Large intestine (tissue), 3 donors: ENCODE data around the gene PTPRD. TPM values are rescaled to one million over a fixed set of nuclear protein-coding genes. Genes with fewer than 3 reads are reported as not detected.

Experiments
- DNase-seq, 2 donors: peaks; one replicate each; pipeline versions ENCODE4 v3.0.0 to v3.0.0-alpha.2; 2013
- H3K27ac ChIP-seq: one replicate; pipeline ENCODE4 v1.5.1; 2013; ENCODE audit warnings: low read length
- H3K27me3 ChIP-seq: 2 replicates; pipeline ENCODE4 v1.6.1; 2013; ENCODE audit warnings: low read length; ENCODE audit not compliant: control insufficient read depth, insufficient read depth
- H3K36me3 ChIP-seq: 2 replicates; pipeline ENCODE4 v1.6.1; 2013; ENCODE audit warnings: low read length; ENCODE audit not compliant: control insufficient read depth, insufficient read depth
- H3K4me1 ChIP-seq: one replicate; pipeline ENCODE4 v1.6.1; 2013; ENCODE audit warnings: low read length; ENCODE audit not compliant: control insufficient read depth, insufficient read depth
- H3K4me3 ChIP-seq: one replicate; pipeline ENCODE4 v1.5.1; 2013; ENCODE audit warnings: low read length
- H3K9me3 ChIP-seq: one replicate; pipeline ENCODE4 v1.6.1; 2013; ENCODE audit warnings: mild to moderate bottlenecking, low read depth, low read length, moderate library complexity; ENCODE audit not compliant: control insufficient read depth
- WGBS: methylation state at CpG from one replicate; pipeline ENCODE4 v1.1.5; 2013; ENCODE audit warnings: low lambda C conversion rate; ENCODE audit not compliant: insufficient coverage; 5-methylcytosine and 5-hydroxymethylcytosine counted together
- polyA plus RNA-seq: library from polyadenylated mRNA; unstranded; fragments of 120-200 nt; gene quantifications from one replicate; pipeline ENCODE4 v1.2.1, GENCODE V29; 2013

The PTPRD gene
- polyA plus RNA-seq, 1 donor, result 12.0 TPM

GRCh38 chr9:8431505-8431904, 2181.3 kb downstream of the PTPRD start:
- no peak overlapping the region for H3K27ac ChIP-seq
- H3K4me1 ChIP-seq, result no peaks in the 10 kb centered on the region
- WGBS, result no CpG with 5 or more reads among the region's 1 CpG
- H3K4me3 ChIP-seq, result no peak overlapping the region
- H3K9me3 ChIP-seq, result no peaks in the 10 kb centered on the region
- DNase-seq, result no peak
- no peaks in the 10 kb centered on the region for H3K36me3 ChIP-seq
- H3K27me3 ChIP-seq, result no peaks in the 10 kb centered on the region

- no peaks in the 10 kb centered on the region for H3K4me1 ChIP-seq
- no peak overlapping the region for H3K27ac ChIP-seq
- no peaks in the 10 kb centered on the region for H3K27me3 ChIP-seq
- DNase-seq, result no peak
- H3K36me3 ChIP-seq, result no peaks in the 10 kb centered on the region
- no peak overlapping the region for H3K4me3 ChIP-seq
- no peaks in the 10 kb centered on the region for H3K9me3 ChIP-seq
- WGBS, result 93% methylated on average over 4 of the region's 5 CpGs
Observed at GRCh38 chr9:8430945-8431344, 2181.9 kb downstream of the PTPRD start.

- Histone ChIP-seq H3K27ac (no peak overlapping the region), H3K36me3 (no peaks in the 10 kb centered on the region), H3K27me3 (no peaks in the 10 kb centered on the region), H3K4me1 (no peaks in the 10 kb centered on the region), H3K4me3 (no peak overlapping the region), H3K9me3 (no peaks in the 10 kb centered on the region)
- WGBS, result no CpG with 5 or more reads among the region's 1 CpG
- DNase-seq, result no peak
Observed at GRCh38 chr9:8429768-8430167, 2183.0 kb downstream of the PTPRD start.

- DNase-seq, result no peak
- Histone ChIP-seq H3K27me3 (no peaks in the 10 kb centered on the region), H3K9me3 (no peaks in the 10 kb centered on the region), H3K36me3 (no peaks in the 10 kb centered on the region), H3K27ac (no peak overlapping the region), H3K4me1 (no peaks in the 10 kb centered on the region), H3K4me3 (no peak overlapping the region)
- WGBS, result no CpG with 5 or more reads among the region's 1 CpG
Observed at GRCh38 chr9:8429157-8429556, 2183.6 kb downstream of the PTPRD start.

GRCh38 chr9:8428389-8428788, 2184.4 kb downstream of the PTPRD start:
- no peak overlapping the region for H3K27ac ChIP-seq
- no peak for DNase-seq

GRCh38 chr9:8424786-8425410, 2187.9 kb downstream of the PTPRD start:
- 90% methylated on average over 2 of the region's 3 CpGs for WGBS
- Histone ChIP-seq H3K27me3 (no peaks in the 10 kb centered on the region), H3K27ac (no peak overlapping the region), H3K4me1 (no peaks in the 10 kb centered on the region), H3K36me3 (no peaks in the 10 kb centered on the region), H3K9me3 (no peaks in the 10 kb centered on the region), H3K4me3 (no peak overlapping the region)
- no peak for DNase-seq

More at GRCh38 chr9:8428389-8428788, 2184.4 kb downstream of the PTPRD start:
- WGBS, result 92% methylated on average over 1 of the region's 3 CpGs
- Histone ChIP-seq H3K27me3 (no peaks in the 10 kb centered on the region), H3K4me3 (no peak overlapping the region), H3K9me3 (no peaks in the 10 kb centered on the region), H3K4me1 (no peaks in the 10 kb centered on the region), H3K36me3 (no peaks in the 10 kb centered on the region)

GRCh38 chr9:8420416-8420815, 2192.4 kb downstream of the PTPRD start:
- Histone ChIP-seq H3K36me3 (no peaks in the 10 kb centered on the region), H3K27me3 (no peaks in the 10 kb centered on the region), H3K4me3 (no peak overlapping the region), H3K27ac (no peak overlapping the region), H3K9me3 (no peaks in the 10 kb centered on the region), H3K4me1 (no peaks in the 10 kb centered on the region)
- WGBS, result 86% methylated on average over 1 of the region's 2 CpGs
- DNase-seq, result no peak

GRCh38 chr9:8419596-8420275, 2193.1 kb downstream of the PTPRD start:
- Histone ChIP-seq H3K27me3 (no peaks in the 10 kb centered on the region), H3K27ac (no peak overlapping the region), H3K4me3 (no peak overlapping the region), H3K9me3 (no peaks in the 10 kb centered on the region), H3K4me1 (no peaks in the 10 kb centered on the region), H3K36me3 (no peaks in the 10 kb centered on the region)
- no peak for DNase-seq
- 80% methylated on average over 1 of the region's 3 CpGs for WGBS

GRCh38 chr9:8417341-8417740, 2195.5 kb downstream of the PTPRD start:
- Histone ChIP-seq H3K36me3 (no peaks in the 10 kb centered on the region), H3K9me3 (no peaks in the 10 kb centered on the region), H3K4me3 (no peak overlapping the region), H3K4me1 (no peaks in the 10 kb centered on the region), H3K27me3 (no peaks in the 10 kb centered on the region), H3K27ac (no peak overlapping the region)
- no peak for DNase-seq
- no CpG with 5 or more reads among the region's 1 CpG for WGBS

GRCh38 chr9:8412327-8412726, 2200.5 kb downstream of the PTPRD start:
- no peaks in the 10 kb centered on the region for H3K9me3 ChIP-seq
- H3K36me3 ChIP-seq, result no peaks in the 10 kb centered on the region
- no peaks in the 10 kb centered on the region for H3K4me1 ChIP-seq
- DNase-seq, result no peak
- WGBS, result no CpG with 5 or more reads among the region's 3 CpGs
- no peak overlapping the region for H3K4me3 ChIP-seq
- H3K27ac ChIP-seq, result no peak overlapping the region
- H3K27me3 ChIP-seq, result no peaks in the 10 kb centered on the region
